GM18511 (cell line): ENCODE results near the gene NTRK2.
A peak's percentile ranks its signal among the peaks of the same experiment; 100 is the strongest.

Experiments used
- ATAC-seq: cut with Tn5 transposase; IDR thresholded peaks from one replicate; pipeline ENCODE4 v1.9.1; 2021; ENCODE audit warnings: mild to moderate bottlenecking, moderate library complexity; ENCODE audit not compliant: unreplicated experiment

The NTRK2 gene

GRCh38 chr9:84681516-84682285 is 12.2 kb downstream of the NTRK2 start:
- no peak for ATAC-seq

DNA sequence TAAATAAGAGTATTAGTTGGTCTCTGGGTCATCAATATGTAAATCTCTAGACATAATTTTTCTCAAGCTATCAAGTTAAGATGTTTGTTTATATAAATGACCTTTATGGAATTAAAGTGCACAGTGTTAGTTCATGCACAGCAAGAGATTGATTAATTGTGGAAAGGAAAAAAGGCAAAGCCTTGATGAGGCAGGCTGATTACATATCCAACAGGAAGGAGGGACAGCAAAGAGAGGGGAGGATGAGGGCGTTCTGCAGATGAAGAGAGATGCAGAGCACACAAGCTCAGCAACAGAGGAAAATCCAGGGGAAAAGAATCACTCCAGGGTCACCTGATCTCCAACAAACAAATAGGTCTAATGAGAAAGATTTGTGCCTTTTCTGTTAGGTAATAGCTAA is 16.5 kb downstream of the NTRK2 start:
- no peak for ATAC-seq

DNA sequence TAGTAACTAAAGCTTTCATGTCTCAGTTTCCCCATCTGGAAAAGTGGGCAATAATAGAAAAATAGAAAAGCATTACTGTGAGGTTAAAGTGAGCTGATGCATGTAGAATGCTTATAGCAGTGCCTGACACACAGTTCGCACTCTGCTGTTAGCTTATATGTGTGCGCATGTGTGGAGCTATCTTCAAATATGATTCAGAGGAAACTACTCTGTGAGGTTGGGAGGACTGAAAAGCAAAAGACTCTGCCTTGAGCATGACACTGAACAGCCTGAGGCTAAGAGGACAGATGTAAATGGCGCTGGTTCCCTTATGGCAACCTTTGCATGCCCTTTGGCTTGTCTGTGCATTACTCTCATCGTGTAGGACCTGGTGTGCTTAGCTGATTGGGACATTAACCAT is 19.4 kb downstream of the NTRK2 start:
- ATAC-seq: no peak

DNA sequence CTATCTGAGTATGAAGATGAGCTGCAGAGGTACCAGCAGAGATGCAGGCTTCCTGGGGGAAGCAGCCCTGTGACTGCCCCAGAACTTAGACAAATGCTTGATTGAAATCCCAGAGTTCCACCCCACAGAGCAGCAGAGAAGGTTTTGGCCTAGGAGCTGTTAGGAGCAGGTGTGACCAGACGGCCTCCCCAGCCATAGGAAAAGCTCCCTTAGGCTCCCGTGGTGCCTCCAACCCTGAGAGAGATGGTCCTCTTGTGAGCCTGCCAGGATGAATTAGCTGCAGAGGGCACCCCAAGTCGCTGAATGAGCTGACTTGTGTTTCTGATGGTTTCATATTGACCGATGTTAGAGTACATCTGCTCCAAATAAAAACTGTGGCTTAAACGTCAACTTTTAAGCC is 22.1 kb downstream of the NTRK2 start:
- no peak for ATAC-seq

- ATAC-seq: peak; percentile 85
These were observed 24.7 kb downstream of the NTRK2 start for GRCh38 chr9:84694248-84694647.

- no peak for ATAC-seq
These were observed 27.5 kb downstream of the NTRK2 start for GRCh38 chr9:84697042-84697441.

DNA sequence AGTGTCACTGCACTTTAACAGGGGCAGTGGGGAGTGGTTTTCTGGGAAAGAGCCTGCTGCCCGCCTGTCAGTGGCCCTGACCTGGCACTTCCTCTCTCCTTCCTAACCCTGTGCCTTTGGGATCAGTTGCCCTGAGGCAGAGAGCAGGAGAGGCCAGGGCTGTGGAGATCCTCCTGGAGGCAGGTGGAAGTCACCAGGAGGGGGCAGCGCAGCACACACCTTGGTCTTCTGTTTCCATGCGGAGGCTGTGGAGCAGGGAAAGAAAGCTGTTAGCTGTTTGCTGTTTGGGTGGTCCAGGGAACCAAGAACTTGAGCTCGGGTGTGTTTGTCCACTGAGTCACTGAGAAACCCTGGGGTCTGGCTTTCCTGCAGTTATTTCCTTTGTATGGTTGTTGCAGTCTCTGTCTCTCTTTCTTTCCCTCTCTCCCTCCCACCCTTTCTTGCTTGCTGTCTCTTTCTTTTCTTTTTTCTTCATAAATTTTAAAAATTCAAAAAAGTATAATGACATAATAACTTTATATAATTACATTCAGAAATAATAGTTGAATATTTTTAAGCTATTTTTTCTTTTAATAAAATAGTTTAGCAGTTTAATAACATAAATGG is 28.1 kb downstream of the NTRK2 start:
- peak; percentile 41 for ATAC-seq

GRCh38 chr9:84698323-84698722 is 28.8 kb downstream of the NTRK2 start:
- ATAC-seq: no peak

DNA sequence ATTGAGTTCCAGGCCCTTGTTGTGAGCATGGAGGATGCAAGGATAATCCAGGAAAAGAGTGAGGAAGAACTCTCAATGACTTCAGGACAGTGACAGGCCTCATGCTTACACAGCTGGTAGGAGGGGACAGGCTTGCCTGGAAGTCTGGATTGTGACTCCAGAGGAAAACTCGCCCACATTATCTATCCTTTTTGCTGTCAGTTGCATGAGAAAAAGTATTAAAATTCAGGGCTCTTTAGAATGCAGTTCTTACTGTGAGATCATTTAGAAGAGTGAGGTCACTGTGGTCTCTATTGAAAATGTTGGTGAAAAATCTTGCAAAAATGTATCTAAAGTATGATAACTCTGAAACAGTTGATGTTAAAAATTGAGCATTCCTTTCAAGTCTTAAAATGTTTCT is 30.5 kb downstream of the NTRK2 start:
- no peak for ATAC-seq

- peak; percentile 88 for ATAC-seq
These were observed 32.3 kb downstream of the NTRK2 start for GRCh38 chr9:84701801-84702200.

GRCh38 chr9:84702471-84702870 is 32.9 kb downstream of the NTRK2 start:
- ATAC-seq: no peak

DNA sequence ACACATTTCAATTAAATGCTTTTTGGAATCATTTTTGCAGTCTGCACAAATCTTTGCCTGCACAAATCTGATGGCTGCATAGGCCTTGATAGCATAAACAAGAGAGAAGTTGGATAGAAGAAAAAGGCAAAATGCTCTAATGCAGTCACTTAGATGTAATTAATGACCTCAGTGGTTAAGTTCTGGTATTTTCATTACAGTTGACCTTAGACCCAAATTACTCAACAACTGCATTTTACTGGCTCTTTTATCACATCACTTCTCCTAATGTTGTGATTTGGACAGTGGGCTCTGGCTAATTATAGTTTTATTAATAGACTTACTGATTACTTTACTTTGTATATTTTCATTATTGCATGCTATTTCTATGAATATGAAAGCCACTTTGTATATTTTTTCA is 34.3 kb downstream of the NTRK2 start:
- ATAC-seq: no peak

DNA sequence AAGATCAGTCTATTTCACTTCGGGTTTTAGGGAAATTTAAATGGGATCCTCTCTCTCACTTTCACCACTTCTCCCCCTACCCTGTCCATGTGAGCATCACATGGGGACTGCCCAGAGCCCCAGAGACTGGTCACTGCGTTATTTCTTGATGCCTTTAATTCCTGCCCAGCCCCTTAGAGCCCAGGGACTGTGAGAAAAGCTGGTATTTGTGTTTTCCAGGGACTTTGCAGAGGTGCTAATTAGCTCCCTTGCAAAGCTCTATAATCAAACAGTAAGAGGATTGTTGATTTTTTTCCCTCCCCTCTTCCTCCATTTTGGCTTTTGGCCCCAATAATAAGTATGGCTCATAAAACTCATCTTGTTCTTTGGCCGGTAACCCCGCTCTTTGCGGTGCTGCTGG is 35.6 kb downstream of the NTRK2 start:
- ATAC-seq: no peak

- no peak for ATAC-seq
These were observed 38.9 kb downstream of the NTRK2 start for GRCh38 chr9:84708400-84708799.

GRCh38 chr9:84709056-84709455 is 39.5 kb downstream of the NTRK2 start:
- ATAC-seq: no peak

- ATAC-seq: no peak
These were observed 41.3 kb downstream of the NTRK2 start for GRCh38 chr9:84710701-84711397.

DNA sequence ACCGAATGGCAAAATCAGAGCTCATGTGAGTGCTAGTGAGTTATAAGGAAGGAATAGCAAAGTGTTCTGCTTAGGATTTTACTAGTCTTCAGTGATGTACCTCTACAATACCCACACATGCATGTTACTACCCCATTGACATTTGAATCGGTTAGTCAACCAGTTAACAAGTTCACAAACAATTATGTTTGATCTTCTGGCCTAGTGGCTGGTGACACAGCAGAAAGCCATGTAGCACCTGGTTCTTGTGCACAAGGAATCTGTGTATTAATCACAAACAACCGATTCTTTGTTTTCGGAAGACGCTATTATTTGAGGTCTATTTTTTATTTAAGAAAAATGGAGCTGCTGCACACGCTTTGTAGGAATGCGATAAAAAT is 41.9 kb downstream of the NTRK2 start:
- ATAC-seq: no peak

GRCh38 chr9:84711936-84712335 is 42.4 kb downstream of the NTRK2 start:
- ATAC-seq: no peak

DNA sequence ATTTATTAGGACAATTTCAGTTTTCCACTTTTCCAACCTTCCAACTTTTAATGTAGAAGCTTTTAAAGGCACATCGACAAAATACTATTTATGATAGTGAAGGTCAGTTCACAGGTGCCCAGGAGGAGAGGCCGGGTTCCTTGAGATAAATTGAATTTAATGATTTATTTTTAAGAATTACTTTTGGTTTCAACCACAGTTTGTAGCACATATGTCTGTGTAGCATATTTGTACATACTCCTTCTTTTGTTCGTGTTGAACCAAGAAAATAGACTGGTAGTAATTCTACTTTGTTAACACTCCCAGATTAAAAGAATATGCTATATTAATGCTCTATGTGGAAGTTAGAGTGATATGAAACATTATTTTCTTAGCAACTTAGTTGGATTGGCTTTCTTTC is 46.7 kb downstream of the NTRK2 start:
- ATAC-seq: no peak

GRCh38 chr9:84718476-84718875 is 48.9 kb downstream of the NTRK2 start:
- ATAC-seq: no peak

DNA sequence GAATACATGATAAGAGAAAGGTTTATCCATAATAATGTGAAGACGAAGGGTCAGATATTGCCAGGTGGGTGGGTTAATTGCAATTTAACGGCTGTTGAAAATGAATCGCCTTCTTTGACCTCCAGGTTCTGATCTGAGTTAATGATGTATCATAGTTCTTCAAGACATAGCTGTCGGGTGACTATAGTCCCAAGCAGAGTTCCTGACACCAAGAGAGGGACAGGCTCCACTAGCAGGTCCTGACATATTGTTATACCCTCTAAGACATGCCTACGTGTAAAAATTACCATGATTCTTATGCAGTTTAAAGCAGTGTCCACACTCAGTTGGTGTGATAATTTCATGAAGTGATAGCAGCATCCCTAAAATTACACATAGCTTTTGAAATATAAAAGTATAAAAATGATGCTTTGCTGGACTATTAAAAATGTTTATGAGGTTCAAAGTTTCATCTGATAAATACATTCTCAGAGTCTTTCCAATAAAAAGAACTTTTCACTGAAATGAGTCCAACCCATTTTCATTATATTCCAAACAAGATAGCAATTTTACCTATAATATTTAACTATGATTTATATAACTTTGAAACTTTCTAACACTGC is 53.0 kb downstream of the NTRK2 start:
- ATAC-seq: no peak

DNA sequence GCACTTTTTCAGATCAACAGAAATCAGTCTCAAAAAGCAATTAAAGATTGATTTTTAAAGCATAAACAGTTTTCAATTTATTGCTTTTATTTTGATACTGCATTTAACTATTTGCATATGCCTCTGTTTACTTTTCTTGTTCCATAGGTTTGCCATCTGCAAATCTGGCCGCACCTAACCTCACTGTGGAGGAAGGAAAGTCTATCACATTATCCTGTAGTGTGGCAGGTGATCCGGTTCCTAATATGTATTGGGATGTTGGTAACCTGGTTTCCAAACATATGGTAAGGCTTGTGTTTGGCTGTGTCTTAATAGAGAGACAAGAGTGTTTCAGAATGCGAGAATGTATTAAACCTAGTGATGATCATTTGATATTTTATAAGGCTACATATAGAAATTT is 53.9 kb downstream of the NTRK2 start:
- no peak for ATAC-seq
